Colon (tissue), 2 donors: ENCODE data around the gene METTL25B.

Experiments
- FAIRE-seq: peaks from 2 replicates; lab custom pipeline; 2012; peaks lifted over from hg19 to GRCh38; lab: Jason Lieb, UNC
- donor health status: control.
- donor health status: control.

The METTL25B gene

GRCh38 chr1:156727926-156728598, at the start of gene METTL25B:
TSS of gene METTL25B (plus strand) at chr1:156728469. CDS start at chr1:156729105, 636 bp downstream.
- no peak for FAIRE-seq

DNA sequence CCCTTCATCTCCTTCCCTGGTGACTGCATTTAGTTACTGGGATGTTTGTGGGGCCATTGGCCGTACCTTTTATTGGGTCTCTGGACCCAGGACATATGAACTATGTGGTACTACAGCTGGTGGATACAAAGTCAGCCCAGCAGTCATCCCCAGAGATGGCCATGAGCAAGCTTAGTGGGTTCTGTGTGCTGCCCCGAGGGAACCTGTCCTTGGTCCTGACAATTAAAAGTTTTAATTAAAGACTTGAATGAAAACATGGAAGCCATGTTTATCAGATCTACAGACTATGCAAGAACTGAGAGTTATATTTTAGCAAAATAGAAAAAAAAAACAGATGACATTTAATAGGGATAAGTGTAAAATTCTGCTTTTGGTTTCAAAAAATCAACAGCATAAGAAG, 48.2 kb upstream of the METTL25B start:
- FAIRE-seq = no peak

DNA sequence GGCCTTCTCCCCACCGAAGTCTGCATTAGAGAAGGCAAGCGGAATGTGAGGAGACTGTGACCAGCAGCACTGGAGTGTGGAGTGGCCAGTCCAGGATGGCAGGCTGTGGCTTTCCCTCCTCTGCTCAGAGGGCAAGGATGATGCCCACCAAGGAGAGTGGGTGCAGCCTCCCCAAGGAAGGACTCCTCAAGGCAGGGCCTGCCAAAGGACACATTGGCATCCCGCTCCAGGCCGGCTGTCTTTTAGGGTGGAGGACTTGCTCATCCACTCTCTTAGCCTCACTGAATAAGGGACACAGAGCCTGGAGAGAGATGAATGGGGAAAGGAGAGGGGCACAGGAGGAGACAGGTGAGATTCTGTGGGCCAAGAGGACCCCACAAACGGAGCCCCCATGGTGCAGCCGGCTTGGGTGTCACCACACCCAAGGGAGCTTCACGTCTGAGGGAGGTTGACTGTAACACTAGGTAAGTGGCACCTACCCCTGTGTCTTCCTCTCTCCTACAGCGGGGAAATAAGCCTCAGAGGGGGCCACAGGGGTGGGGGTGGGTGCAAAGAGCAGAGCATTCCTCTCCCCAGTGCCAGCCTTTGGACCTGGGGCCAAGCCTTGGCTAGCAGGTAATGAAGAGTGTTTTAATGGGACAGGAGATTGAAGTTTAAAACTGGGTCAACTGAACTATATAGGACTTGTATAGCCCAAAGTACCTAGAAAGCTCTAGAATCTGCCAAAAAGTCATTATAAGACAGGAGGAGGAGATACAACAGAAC, 46.9 kb upstream of the METTL25B start:
- no peak for FAIRE-seq

DNA sequence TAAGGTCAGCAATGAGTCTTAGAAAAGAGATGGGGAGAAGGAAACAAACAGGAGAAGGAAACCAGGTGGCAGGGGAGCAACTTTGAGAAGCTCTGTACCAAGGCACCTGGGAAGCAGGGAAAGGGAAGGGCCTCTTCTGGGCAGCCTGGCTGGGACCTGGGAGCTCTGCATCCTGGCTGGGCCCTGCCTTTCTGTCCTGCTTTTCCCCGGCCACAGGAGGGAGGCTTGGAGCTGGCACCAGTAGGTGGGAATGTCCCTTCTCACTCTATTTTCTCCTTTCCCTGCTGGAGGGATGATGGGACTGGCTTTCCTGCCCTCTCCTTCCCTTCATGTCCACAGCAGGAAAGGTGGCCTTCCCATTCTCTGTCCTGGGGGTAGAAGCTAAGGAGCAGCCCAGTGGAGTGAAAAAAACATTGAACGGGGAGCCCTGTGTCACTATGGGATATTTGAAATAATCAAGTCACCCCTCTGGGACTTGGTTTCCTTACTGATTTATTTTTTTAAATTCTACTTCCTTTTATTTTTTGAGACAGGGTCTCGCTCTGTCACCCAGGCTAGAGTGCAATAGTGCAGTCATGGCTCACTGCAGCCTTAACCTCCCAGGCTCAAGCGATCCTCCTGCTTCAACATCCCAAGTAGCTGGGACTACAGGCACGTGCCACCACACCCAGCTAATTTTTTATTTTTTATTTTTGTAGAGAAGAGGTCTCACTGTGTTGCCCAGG, 45.9 kb upstream of the METTL25B start:
- no peak for FAIRE-seq

DNA sequence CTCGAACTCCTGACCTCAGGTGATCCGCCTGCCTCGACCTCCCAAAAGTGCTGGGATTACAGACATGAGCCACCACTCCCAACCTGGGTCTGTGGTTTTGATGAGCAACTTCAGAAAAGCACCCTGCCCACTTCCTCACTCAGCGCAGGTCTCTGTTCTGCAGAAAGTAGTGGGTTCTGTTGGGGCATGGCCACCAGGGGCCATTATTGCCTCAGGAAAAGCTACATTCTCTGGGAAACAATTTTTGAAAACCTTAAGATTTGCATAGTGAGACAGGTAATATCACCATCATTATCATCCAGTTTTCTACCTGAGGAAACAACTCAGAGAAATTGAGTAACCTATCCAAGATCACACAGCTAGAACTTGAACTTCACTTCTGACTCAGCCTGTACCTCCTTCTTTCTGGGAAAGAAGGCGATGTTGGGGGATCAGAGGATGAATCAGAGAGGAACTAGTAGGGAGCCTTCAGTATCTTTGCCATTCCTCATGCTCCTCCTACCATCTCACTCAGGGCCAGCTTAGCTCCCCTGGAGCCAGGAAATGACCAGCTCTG, 44.0 kb upstream of the METTL25B start:
- no peak for FAIRE-seq

GRCh38 chr1:156689035-156689952, 39.0 kb upstream of the METTL25B start:
- FAIRE-seq = no peak

DNA sequence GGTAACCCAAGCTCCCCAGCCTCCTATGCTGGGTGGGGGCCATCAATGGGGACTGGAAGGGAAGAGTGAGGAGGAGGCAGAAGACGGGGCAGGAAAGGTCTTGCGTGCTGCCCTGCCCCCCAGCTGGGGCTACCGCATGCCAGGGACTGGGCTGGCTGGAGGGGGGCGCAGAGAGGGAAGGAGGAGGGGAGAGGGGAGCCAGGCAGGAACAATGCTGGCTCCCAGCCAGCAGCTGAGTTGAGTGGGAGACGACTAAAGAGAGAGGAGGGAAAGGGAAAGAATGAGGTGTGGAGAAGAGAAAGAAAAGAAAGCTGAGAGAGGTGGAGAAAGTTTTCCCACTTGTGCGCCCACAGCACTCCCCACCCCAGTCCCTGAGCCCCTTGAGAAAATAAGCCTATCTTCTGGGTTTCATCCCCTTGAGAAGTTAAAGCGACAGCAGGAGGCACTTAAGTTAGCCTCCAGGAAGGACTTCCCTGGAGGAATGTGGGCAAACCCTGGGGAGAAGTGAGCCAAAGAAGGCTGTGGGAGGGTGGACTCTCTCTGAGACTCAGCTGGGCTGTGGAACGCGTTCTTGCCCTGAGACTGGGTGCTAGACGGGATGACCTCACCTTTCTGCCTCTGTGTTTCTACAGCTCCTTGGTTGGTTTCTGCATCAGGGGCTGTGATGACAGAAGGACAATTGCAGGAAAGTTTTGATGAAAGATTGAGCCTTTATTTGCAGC, 38.2 kb upstream of the METTL25B start:
- no peak for FAIRE-seq

GRCh38 chr1:156690675-156691036, 37.6 kb upstream of the METTL25B start:
- FAIRE-seq = no peak

DNA sequence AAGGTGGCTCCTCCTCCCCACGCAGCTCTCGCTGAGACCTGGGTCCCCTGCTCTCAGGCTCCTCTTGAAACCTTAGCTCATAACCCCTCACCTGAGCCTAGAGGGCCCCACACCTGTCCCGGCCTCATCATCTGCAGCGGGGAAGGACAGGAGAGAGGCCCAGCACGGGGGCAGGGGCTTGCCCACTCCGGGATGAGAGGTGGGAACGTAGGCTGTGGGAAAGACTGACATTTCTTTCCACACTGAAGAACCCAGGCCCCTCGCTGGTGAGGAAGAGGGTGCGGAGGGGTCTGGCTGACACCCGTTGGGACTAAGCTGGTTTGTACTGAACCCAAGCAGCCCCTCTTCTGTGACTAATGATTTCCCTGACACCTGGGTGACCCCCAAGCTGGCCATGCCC, 37.1 kb upstream of the METTL25B start:
- no peak for FAIRE-seq

GRCh38 chr1:156691665-156692440, 36.4 kb upstream of the METTL25B start:
- no peak for FAIRE-seq

DNA sequence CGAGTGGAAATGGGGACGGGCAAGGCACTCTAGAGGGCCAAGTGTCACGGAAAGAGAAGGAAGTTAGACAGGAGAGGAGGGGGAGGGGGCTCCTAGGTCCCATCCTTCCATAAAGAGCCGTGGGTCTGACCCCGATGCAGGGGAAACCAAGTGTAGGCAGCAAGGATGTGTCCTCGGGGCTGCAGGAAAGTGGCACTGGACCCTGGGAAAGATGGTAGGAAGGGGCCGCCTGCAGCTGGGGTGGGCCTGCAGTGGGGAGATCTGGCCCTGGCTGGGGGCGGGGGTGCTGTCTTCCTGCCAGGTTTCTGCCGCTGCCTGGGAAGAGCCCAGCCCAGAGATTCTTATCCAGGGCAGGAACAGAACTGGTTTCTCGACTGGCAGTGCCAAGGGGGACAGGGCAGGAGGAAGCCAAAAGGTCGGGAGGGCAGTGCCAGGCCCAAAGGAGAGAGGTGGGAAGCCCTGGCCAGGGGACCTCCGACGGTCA, 35.8 kb upstream of the METTL25B start:
- no peak for FAIRE-seq

DNA sequence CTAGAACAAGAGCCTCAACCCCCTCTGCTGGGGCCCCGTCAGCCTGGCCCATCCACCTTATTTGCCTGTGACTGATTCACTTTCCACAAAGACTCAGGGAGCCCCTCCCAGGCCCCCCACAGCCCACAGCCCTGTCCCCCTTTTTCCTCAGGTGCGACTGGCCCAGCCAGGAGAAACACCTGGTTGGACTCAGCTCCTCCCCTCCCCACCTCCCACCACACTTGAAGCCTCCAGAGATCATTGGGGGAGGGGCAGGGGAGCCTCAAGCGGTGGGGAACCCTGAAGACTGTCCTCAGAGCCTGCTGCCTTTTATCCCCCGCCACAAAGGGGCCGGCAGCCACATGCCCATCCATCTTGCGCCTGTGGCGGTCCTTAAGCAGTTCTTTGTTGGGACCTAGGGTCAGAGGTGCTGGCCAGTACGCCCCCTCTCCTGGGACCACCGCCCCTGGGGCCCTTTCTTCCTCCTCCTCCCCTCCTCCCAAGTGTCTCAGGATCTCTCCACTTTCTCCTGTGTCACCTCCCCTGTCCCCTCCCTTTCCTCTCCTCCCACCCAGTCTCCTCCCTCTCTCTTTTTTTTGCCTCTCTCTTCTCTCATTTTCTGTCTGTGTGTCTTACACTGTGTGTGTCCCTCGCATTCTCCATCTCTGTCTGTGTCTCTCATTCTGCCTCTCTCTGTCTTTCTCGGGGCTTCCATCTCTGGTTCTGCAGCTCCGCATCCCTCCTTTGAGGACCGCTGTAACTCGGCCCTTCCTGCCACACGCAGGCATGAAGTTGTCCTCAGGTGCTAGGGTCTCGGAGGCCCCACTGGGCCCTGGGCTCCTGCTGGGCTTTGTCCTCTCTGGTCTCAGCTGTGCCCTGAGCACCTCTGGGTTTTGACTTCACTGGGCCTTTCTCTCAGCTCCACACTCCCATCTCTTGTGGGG, 35.1 kb upstream of the METTL25B start:
- FAIRE-seq = no peak

DNA sequence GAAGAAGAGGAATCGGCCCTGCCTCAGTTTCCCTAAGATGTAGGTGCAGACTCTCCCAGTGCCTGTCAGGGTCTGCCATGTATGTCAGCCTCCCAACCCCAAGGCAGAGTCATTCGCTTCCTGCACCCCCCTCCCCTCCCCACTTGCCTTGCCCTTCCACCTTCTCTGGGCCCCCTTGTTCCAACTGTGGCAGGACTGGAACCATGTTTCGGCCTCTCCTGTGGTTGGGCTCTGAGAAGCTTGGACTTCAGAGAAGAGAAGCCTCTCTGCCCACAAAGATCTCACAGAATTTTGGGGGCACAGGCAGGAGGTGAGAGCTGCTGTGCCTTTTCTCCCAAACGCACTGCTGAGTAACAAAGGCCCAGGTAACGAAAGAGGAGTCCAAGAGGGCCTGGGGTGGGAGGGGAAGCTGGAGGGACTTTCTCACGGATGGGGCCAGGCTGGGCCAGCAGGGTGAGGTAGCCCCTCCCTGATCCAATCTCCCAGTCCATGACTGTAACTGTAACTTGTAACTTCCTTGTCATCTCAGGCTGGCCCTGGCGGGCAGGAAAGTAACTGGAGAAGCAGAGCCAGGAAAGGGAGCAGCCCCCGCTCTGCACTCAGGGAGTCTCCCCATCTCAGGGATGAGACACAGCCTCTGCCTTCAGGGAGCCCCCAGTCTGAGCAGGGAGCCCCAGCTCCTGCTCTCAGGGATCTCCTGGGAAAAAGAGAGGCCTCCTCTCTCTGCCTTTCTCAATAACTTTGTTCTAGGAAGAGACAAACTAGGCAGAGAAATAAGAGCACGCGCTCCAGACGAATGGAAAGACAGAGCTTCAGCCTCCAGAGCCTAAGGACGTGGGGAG, 34.2 kb upstream of the METTL25B start:
- FAIRE-seq = no peak

DNA sequence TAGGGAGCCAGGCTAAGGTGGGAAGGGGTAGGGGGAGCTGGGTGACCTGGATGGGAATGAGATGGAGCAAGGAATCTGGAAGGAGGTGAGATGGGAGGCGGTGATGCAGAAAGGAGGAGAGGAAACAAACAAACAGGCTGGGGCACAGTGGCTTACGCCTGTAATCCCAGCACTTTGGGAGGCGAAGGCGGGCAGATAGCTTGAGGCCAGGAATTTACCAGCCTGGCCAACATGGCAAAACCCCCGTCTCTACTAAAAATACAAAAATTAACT, 33.6 kb upstream of the METTL25B start:
- FAIRE-seq = no peak

GRCh38 chr1:156696755-156697154, 31.5 kb upstream of the METTL25B start:
- no peak for FAIRE-seq

DNA sequence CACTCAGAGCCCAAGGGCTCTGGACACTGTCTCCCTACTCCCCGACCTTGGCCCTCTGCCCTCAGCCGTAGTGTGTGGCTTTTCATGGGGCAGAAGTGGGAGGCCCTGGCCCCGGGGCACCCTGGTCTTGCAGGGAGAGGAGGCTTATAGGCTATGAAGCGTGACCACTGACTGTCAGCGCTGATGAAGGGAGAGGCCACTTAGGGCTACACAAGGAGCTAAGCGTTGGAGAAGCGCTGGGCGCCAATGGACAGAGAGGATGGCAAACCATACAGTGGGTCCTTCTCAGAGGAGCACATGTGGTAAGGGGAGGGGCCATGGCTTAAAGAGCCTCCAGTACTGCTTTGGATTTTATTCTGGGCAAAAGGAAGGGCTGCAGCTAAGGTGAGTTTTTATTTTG, 30.8 kb upstream of the METTL25B start:
- FAIRE-seq = no peak

GRCh38 chr1:156698995-156699394, 29.3 kb upstream of the METTL25B start:
- FAIRE-seq = no peak
